ENCODE measurements around the gene BMF. TPM values are rescaled to one million over a fixed set of nuclear protein-coding genes. Genes with fewer than 3 reads are reported as not detected.

BMF gene
- polyA plus RNA-seq, 1 donor from 2014 or later = 5.8 TPM

GRCh38 chr15:40051616-40052415, 56.9 kb downstream of the BMF start:
- no peaks in the 10 kb centered on the region for H3K9me3 ChIP-seq (ENCODE audit: low read length)
- no peaks in the 10 kb centered on the region for H3K79me2 ChIP-seq (replicated peaks; ENCODE audit: insufficient read depth, low read length)
- H3K9ac ChIP-seq (ENCODE audit: low read length) = no peak overlapping the region
- no peaks in the 10 kb centered on the region for H3F3A ChIP-seq (ENCODE audit: insufficient read depth, low read length, poor library complexity, severe bottlenecking)
- H3K4me3 ChIP-seq (ENCODE audit: low read length) = no peak overlapping the region
- no peaks in the 10 kb centered on the region for H4K20me1 ChIP-seq (ENCODE audit: insufficient read depth)
- H2AFZ ChIP-seq (ENCODE audit: low read depth, low read length) = no peak overlapping the region
- H3K9me2 ChIP-seq (ENCODE audit: insufficient read depth, low read length) = no peaks in the 10 kb centered on the region
- TF ChIP-seq EP300 (conservative IDR thresholded peaks at IDR 0.05; ENCODE audit: poor library complexity, severe bottlenecking) (no peak), SMC3 (conservative IDR thresholded peaks at IDR 0.05; ENCODE audit: poor library complexity) (no peak), MXI1 (conservative IDR thresholded peaks at IDR 0.05; ENCODE audit: poor library complexity, severe bottlenecking) (no peak), CTCF (IDR thresholded peaks at IDR 0.05; ENCODE audit: poor library complexity, severe bottlenecking) (no peak), TAF1 (IDR thresholded peaks at IDR 0.05; ENCODE audit: low read depth) (no peak), POLR2AphosphoS5 (IDR thresholded peaks at IDR 0.05) (no peak), EZH2 (IDR thresholded peaks at IDR 0.05; ENCODE audit: borderline replicate concordance, insufficient read depth, low read length, poor library complexity, severe bottlenecking) (no peak), RAD21 (conservative IDR thresholded peaks at IDR 0.05) (no peak), REST (IDR thresholded peaks at IDR 0.05; ENCODE audit: borderline replicate concordance) (no peak)
- no peak overlapping the region for H3K27ac ChIP-seq (ENCODE audit: low read length)
- H3K36me3 ChIP-seq (ENCODE audit: insufficient read depth, low read length) = no peaks in the 10 kb centered on the region
- no peak overlapping the region for H3K4me2 ChIP-seq (ENCODE audit: low read length)
- H3K27me3 ChIP-seq (ENCODE audit: insufficient read depth, low read depth, low read length) = no peaks in the 10 kb centered on the region

GRCh38 chr15:40050788-40051470, 57.8 kb downstream of the BMF start:
- Histone ChIP-seq H3K79me2 (replicated peaks; ENCODE audit: insufficient read depth, low read length) (no peaks in the 10 kb centered on the region), H3K27me3 (ENCODE audit: insufficient read depth, low read depth, low read length) (no peaks in the 10 kb centered on the region), H3K9me3 (ENCODE audit: low read length) (no peaks in the 10 kb centered on the region), H4K20me1 (ENCODE audit: insufficient read depth) (no peaks in the 10 kb centered on the region), H2AFZ (ENCODE audit: low read depth, low read length) (no peak overlapping the region), H3K9me2 (ENCODE audit: insufficient read depth, low read length) (no peaks in the 10 kb centered on the region), H3K4me3 (ENCODE audit: low read length) (no peak overlapping the region), H3K4me2 (ENCODE audit: low read length) (no peak overlapping the region), H3K27ac (ENCODE audit: low read length) (no peak overlapping the region), H3F3A (ENCODE audit: insufficient read depth, low read length, poor library complexity, severe bottlenecking) (no peaks in the 10 kb centered on the region), H3K36me3 (ENCODE audit: insufficient read depth, low read length) (no peaks in the 10 kb centered on the region), H3K9ac (ENCODE audit: low read length) (no peak overlapping the region)
- TF ChIP-seq EZH2 (IDR thresholded peaks at IDR 0.05; ENCODE audit: borderline replicate concordance, insufficient read depth, low read length, poor library complexity, severe bottlenecking) (no peak), CTCF (IDR thresholded peaks at IDR 0.05; ENCODE audit: poor library complexity, severe bottlenecking) (no peak), RAD21 (conservative IDR thresholded peaks at IDR 0.05) (no peak), EP300 (conservative IDR thresholded peaks at IDR 0.05; ENCODE audit: poor library complexity, severe bottlenecking) (no peak), REST (IDR thresholded peaks at IDR 0.05; ENCODE audit: borderline replicate concordance) (no peak), TAF1 (IDR thresholded peaks at IDR 0.05; ENCODE audit: low read depth) (no peak), MXI1 (conservative IDR thresholded peaks at IDR 0.05; ENCODE audit: poor library complexity, severe bottlenecking) (no peak), POLR2AphosphoS5 (IDR thresholded peaks at IDR 0.05) (no peak), SMC3 (conservative IDR thresholded peaks at IDR 0.05; ENCODE audit: poor library complexity) (no peak)
